Activated naive CD4-positive, alpha-beta T cell treated with anti-CD3 and anti-CD28 coated beads, Interleukin-2, amount 50 U/mL, for 72 hours (primary cell): ENCODE results near the gene EPHB6. TPM values are rescaled to one million over a fixed set of nuclear protein-coding genes. Genes with fewer than 3 reads are reported as not detected.
A peak's percentile ranks its signal among the peaks of the same experiment; 100 is the strongest.

Source experiments
- ATAC-seq, 2 donors: fragments of 150-1000 bp; cut with Tn5 transposase; 2 replicates each; pipeline ENCODE4 v1.10.0; 2021; ENCODE audit warnings: mild to moderate bottlenecking in 2 of 2, moderate library complexity in 2 of 2
- DNase-seq, 2 donors: peaks; one replicate each; pipeline ENCODE4 v3.0.0; 2021 to 2022; ENCODE audit warnings: low spot score in 2 of 2
- H3K27ac Mint-ChIP-seq, 2 donors: one replicate each; pipeline ENCODE4 v1.8.0; 2022; ENCODE audit warnings: mild to moderate bottlenecking in 2 of 2, mixed read lengths in 2 of 2
- H3K36me3 Mint-ChIP-seq, 2 donors: one replicate each; pipeline ENCODE4 v1.8.0; 2022; ENCODE audit warnings: mixed read lengths in 2 of 2
- H3K9me3 Mint-ChIP-seq, 2 donors: one replicate each; pipeline ENCODE4 v1.8.0; 2022; ENCODE audit warnings: mixed read lengths in 2 of 2
- total RNA-seq, 2 donors: library from RNA; stranded (reverse); gene quantifications; one replicate each; pipeline ENCODE4 v1.2.3, GENCODE V29; 2022

EPHB6 gene
- total RNA-seq, 2 donors from 2014 or later: 16.0 to 32.8 TPM

GRCh38 chr7:142870147-142870559 lies 15.3 kb downstream of the EPHB6 start:
- ATAC-seq: no peak
- peak overlapping the region in 1 of 2 donors; percentile 79 for H3K27ac Mint-ChIP-seq
- DNase-seq: no peak
- no peaks in the 10 kb centered on the region for H3K36me3 Mint-ChIP-seq
- no peaks in the 10 kb centered on the region for H3K9me3 Mint-ChIP-seq

- H3K36me3 Mint-ChIP-seq: no peaks in the 10 kb centered on the region
- ATAC-seq (no peak), DNase-seq (no peak)
- H3K27ac Mint-ChIP-seq: peak overlapping the region in 1 of 2 donors; percentile 79
- H3K9me3 Mint-ChIP-seq: no peaks in the 10 kb centered on the region
Observed at GRCh38 chr7:142870566-142871259, 15.8 kb downstream of the EPHB6 start.

- Mint-ChIP-seq H3K36me3 (no peaks in the 10 kb centered on the region), H3K27ac (peak overlapping the region in 1 of 2 donors; percentile 36), H3K9me3 (no peaks in the 10 kb centered on the region)
- ATAC-seq (no peak), DNase-seq (no peak)
Observed at GRCh38 chr7:142871260-142872105, 16.6 kb downstream of the EPHB6 start.

- Mint-ChIP-seq H3K27ac (peak overlapping the region in 1 of 2 donors; percentile 36), H3K9me3 (no peaks in the 10 kb centered on the region), H3K36me3 (no peaks in the 10 kb centered on the region)
Observed at GRCh38 chr7:142872106-142872675, 17.3 kb downstream of the EPHB6 start.

GRCh38 chr7:142873281-142873784 lies 18.5 kb downstream of the EPHB6 start:
- ATAC-seq (peak; percentile 40 to 73), DNase-seq (peak in 1 of 2 donors; percentile 57)
- Mint-ChIP-seq H3K27ac (no peak overlapping the region), H3K36me3 (no peaks in the 10 kb centered on the region), H3K9me3 (no peaks in the 10 kb centered on the region)

More at GRCh38 chr7:142872106-142872675, 17.3 kb downstream of the EPHB6 start:
- DNase-seq (no peak), ATAC-seq (no peak)

GRCh38 chr7:142873871-142874270 lies 19.0 kb downstream of the EPHB6 start:
- no peak for DNase-seq

GRCh38 chr7:142874409-142874808 lies 19.5 kb downstream of the EPHB6 start:
- H3K36me3 Mint-ChIP-seq: no peaks in the 10 kb centered on the region
- ATAC-seq (no peak), DNase-seq (no peak)
- no peaks in the 10 kb centered on the region for H3K9me3 Mint-ChIP-seq
- no peak overlapping the region for H3K27ac Mint-ChIP-seq

More at GRCh38 chr7:142873871-142874270, 19.0 kb downstream of the EPHB6 start:
- no peak overlapping the region for H3K27ac Mint-ChIP-seq
- H3K9me3 Mint-ChIP-seq: no peaks in the 10 kb centered on the region
- no peak for ATAC-seq
- no peaks in the 10 kb centered on the region for H3K36me3 Mint-ChIP-seq

- H3K27ac Mint-ChIP-seq: peak overlapping the region in 1 of 2 donors; percentile 11
- no peak for ATAC-seq
- H3K36me3 Mint-ChIP-seq: no peaks in the 10 kb centered on the region
- DNase-seq: no peak
- no peaks in the 10 kb centered on the region for H3K9me3 Mint-ChIP-seq
Observed at GRCh38 chr7:142874837-142875236, 20.0 kb downstream of the EPHB6 start.

GRCh38 chr7:142875456-142875855 lies 20.6 kb downstream of the EPHB6 start:
- no peak for ATAC-seq
- no peak overlapping the region for H3K27ac Mint-ChIP-seq
- no peaks in the 10 kb centered on the region for H3K9me3 Mint-ChIP-seq

GRCh38 chr7:142876236-142876960 lies 21.5 kb downstream of the EPHB6 start:
- H3K36me3 Mint-ChIP-seq: no peaks in the 10 kb centered on the region
- no peak for ATAC-seq

More at GRCh38 chr7:142875456-142875855, 20.6 kb downstream of the EPHB6 start:
- DNase-seq: no peak
- H3K36me3 Mint-ChIP-seq: no peaks in the 10 kb centered on the region

GRCh38 chr7:142876991-142877910 lies 22.4 kb downstream of the EPHB6 start:
- Mint-ChIP-seq H3K36me3 (no peaks in the 10 kb centered on the region), H3K9me3 (no peaks in the 10 kb centered on the region), H3K27ac (no peak overlapping the region)
- ATAC-seq (no peak), DNase-seq (no peak)

More at GRCh38 chr7:142876236-142876960, 21.5 kb downstream of the EPHB6 start:
- H3K27ac Mint-ChIP-seq: peak overlapping the region in 1 of 2 donors; percentile 76
- no peaks in the 10 kb centered on the region for H3K9me3 Mint-ChIP-seq
- DNase-seq: no peak

GRCh38 chr7:142878315-142878714 lies 23.4 kb downstream of the EPHB6 start:
- no peak for ATAC-seq
- no peak for DNase-seq
- H3K9me3 Mint-ChIP-seq: no peaks in the 10 kb centered on the region
- no peaks in the 10 kb centered on the region for H3K36me3 Mint-ChIP-seq
- no peak overlapping the region for H3K27ac Mint-ChIP-seq

- DNase-seq (no peak), ATAC-seq (no peak)
- H3K27ac Mint-ChIP-seq: no peak overlapping the region
- H3K9me3 Mint-ChIP-seq: no peaks in the 10 kb centered on the region
- H3K36me3 Mint-ChIP-seq: no peaks in the 10 kb centered on the region
Observed at GRCh38 chr7:142879060-142879459, 24.2 kb downstream of the EPHB6 start.

GRCh38 chr7:142880876-142881505 lies 26.1 kb downstream of the EPHB6 start:
- no peak overlapping the region for H3K27ac Mint-ChIP-seq
- H3K9me3 Mint-ChIP-seq: no peaks in the 10 kb centered on the region
- ATAC-seq (peak; percentile 76 to 79), DNase-seq (peak in 1 of 2 donors; percentile 61)
- H3K36me3 Mint-ChIP-seq: no peaks in the 10 kb centered on the region
